Measurements from ENCODE around the gene IRF2. TPM values are rescaled to one million over a fixed set of nuclear protein-coding genes. Genes with fewer than 3 reads are reported as not detected.

Gene IRF2
- total and polyA plus RNA-seq, 2 donors from 2014 or later: 16.8 to 42.8 TPM

DNA sequence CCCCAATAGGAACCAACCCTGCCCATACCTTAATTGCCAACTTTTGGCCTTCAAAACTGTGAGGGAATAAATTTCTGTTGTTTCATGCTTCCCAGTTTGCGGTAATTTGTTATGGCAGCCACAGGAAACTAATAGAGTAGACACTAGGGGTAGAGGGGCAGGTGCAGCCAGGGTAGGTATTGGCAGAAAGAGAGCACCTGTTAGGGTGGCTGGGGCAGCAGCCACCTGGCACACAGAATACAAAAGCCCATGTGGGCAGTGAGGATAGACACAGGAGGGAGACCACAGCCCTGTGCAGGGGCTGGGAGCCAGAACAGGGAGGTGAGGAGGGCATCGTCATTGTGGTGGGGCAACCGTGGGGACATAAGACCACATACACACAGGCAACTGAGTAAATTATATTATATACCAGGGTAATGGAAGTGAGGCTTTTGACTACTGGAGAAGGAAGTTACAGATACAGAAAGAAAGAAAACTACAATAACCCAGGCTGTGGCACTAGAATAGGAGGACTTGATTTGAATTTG lies 28.2 kb downstream of the IRF2 start:
- TF ChIP-seq, protein P1, sequence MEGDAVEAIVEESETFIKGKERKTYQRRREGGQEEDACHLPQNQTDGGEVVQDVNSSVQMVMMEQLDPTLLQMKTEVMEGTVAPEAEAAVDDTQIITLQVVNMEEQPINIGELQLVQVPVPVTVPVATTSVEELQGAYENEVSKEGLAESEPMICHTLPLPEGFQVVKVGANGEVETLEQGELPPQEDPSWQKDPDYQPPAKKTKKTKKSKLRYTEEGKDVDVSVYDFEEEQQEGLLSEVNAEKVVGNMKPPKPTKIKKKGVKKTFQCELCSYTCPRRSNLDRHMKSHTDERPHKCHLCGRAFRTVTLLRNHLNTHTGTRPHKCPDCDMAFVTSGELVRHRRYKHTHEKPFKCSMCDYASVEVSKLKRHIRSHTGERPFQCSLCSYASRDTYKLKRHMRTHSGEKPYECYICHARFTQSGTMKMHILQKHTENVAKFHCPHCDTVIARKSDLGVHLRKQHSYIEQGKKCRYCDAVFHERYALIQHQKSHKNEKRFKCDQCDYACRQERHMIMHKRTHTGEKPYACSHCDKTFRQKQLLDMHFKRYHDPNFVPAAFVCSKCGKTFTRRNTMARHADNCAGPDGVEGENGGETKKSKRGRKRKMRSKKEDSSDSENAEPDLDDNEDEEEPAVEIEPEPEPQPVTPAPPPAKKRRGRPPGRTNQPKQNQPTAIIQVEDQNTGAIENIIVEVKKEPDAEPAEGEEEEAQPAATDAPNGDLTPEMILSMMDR (IDR thresholded peaks at IDR 0.05; ENCODE audit: borderline replicate concordance, extremely low read depth, insufficient read depth): no peak
- intact Hi-C loops (cut with DNase I): no loop called here
- H3K4me1 ChIP-seq (ENCODE audit: control insufficient read depth in 2 of 3, insufficient read depth in 2 of 3, low read depth in 1 of 3, low read length in 3 of 3): peaks cover 0 to 41% (median 11%) of the 10 kb centered on the region in 3 donors
- no peaks in the 10 kb centered on the region for H3K9me3 ChIP-seq (ENCODE audit: control insufficient read depth in 2 of 3, insufficient read depth in 1 of 3, low read length in 3 of 3)
- no peak for DNase-seq
- H3K27ac ChIP-seq (ENCODE audit: low read depth in 2 of 2, low read length in 2 of 2): peak overlapping the region in 1 of 2 donors; percentile 17
- H3K27me3 ChIP-seq (ENCODE audit: control insufficient read depth, insufficient read depth, low read length): no peaks in the 10 kb centered on the region
- no peak overlapping the region for H3K9ac ChIP-seq (ENCODE audit: low read length in 3 of 3)
- no peak overlapping the region for H3K4me3 ChIP-seq (ENCODE audit: low read length in 3 of 3)
- H3K36me3 ChIP-seq (ENCODE audit: control insufficient read depth in 2 of 3, insufficient read depth in 3 of 3, low read length in 3 of 3): no peaks in the 10 kb centered on the region
- no peak for FAIRE-seq

DNA sequence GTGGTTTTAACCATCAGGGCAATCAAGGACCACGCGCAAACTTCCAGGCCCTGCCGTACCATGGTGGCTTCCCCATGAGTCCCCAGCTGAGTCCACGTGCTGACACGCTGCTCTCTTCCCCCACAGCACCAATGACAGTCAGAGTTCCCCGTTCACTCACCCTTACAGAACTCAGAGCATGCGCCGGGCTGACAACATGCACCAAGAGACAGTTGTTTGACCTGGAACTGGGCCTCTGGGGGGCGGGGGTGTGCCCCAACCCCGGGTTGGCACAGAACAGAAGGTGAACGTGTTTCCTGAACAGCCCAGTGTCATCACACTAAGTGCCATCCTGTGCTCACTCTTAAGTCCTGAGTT lies 29.4 kb downstream of the IRF2 start:
- H3K4me1 ChIP-seq (ENCODE audit: control insufficient read depth in 2 of 3, insufficient read depth in 2 of 3, low read depth in 1 of 3, low read length in 3 of 3): peaks cover 0 to 47% (median 8%) of the 10 kb centered on the region in 3 donors
- TF ChIP-seq, protein P1 (IDR thresholded peaks at IDR 0.05; ENCODE audit: borderline replicate concordance, extremely low read depth, insufficient read depth): no peak
- no peak overlapping the region for H3K9ac ChIP-seq (ENCODE audit: low read length in 3 of 3)
- H3K4me3 ChIP-seq (ENCODE audit: low read length in 3 of 3): no peak overlapping the region
- DNase-seq: no peak
- no peaks in the 10 kb centered on the region for H3K9me3 ChIP-seq (ENCODE audit: control insufficient read depth in 2 of 3, insufficient read depth in 1 of 3, low read length in 3 of 3)
- H3K27me3 ChIP-seq (ENCODE audit: control insufficient read depth, insufficient read depth, low read length): no peaks in the 10 kb centered on the region
- FAIRE-seq: no peak
- intact Hi-C loops (cut with DNase I): no loop called here
- H3K27ac ChIP-seq (ENCODE audit: low read depth in 2 of 2, low read length in 2 of 2): no peak overlapping the region
- H3K36me3 ChIP-seq (ENCODE audit: control insufficient read depth in 2 of 3, insufficient read depth in 3 of 3, low read length in 3 of 3): no peaks in the 10 kb centered on the region

DNA sequence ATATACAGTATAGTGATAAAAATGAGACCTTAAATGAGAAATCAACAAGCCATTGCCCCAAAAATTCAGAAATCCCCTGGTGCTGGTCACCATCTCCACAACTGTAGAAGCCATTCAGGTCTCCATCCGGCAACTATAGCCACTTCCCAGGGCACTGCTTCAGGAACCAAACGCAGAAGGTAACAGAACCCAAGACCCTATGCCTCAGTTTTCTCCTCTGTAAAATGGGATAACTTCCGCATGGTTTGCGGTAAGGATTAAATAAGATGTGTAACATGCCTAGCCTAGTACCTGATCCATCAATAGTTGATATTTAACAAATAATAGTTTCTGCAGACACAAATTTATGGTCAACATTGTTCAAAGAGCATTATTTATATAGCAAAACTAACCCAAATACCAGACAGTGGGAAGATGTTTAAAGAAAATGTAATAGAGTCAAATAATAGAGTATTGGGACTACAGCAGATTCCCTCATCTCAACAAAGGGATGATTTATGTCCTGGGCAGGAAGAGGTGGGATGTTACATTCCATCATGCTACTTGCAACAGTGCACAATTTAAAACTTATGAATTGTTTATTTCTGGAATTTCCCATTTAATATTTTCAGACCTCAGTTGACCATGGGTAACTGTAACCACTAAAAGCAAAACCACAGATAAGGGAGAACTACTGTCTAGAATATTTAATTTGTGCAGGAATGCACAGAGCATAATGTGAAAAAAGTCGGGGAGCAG lies 30.0 kb downstream of the IRF2 start:
- Histone ChIP-seq H3K27me3 (ENCODE audit: control insufficient read depth, insufficient read depth, low read length) (no peaks in the 10 kb centered on the region), H3K4me1 (ENCODE audit: control insufficient read depth in 2 of 3, insufficient read depth in 2 of 3, low read depth in 1 of 3, low read length in 3 of 3) (peaks cover 0 to 46% (median 3%) of the 10 kb centered on the region in 3 donors), H3K27ac (ENCODE audit: low read depth in 2 of 2, low read length in 2 of 2) (no peak overlapping the region), H3K4me3 (ENCODE audit: low read length in 3 of 3) (no peak overlapping the region), H3K9ac (ENCODE audit: low read length in 3 of 3) (no peak overlapping the region), H3K36me3 (ENCODE audit: control insufficient read depth in 2 of 3, insufficient read depth in 3 of 3, low read length in 3 of 3) (no peaks in the 10 kb centered on the region), H3K9me3 (ENCODE audit: control insufficient read depth in 2 of 3, insufficient read depth in 1 of 3, low read length in 3 of 3) (no peaks in the 10 kb centered on the region)
- TF ChIP-seq, protein P1 (IDR thresholded peaks at IDR 0.05; ENCODE audit: borderline replicate concordance, extremely low read depth, insufficient read depth): no peak
- intact Hi-C loops (cut with DNase I): no loop called here
- no peak for DNase-seq
- no peak for FAIRE-seq
